T-helper 22 cell (primary cell): ENCODE results near the gene SRGAP1.
"Not testable (repeated sequence)": the region's sequence is repeated elsewhere in the genome, so short reads cannot be mapped to it uniquely, and the experiment has no call there.

Source experiments
- DNase-seq: peaks from one replicate; pipeline ENCODE4 v3.0.0-alpha.2; 2020; ENCODE audit warnings: low read depth

Gene SRGAP1

GRCh38 chr12:64053117-64053516 lies 208.6 kb downstream of the SRGAP1 start:
- DNase-seq: no peak

- no peak for DNase-seq
These were observed 209.6 kb downstream of the SRGAP1 start for GRCh38 chr12:64054079-64054520.

- DNase-seq: no peak
These were observed 212.2 kb downstream of the SRGAP1 start for GRCh38 chr12:64056741-64057140.

GRCh38 chr12:64057706-64058105 lies 213.2 kb downstream of the SRGAP1 start:
- DNase-seq: no peak

- DNase-seq: no peak
These were observed 214.2 kb downstream of the SRGAP1 start for GRCh38 chr12:64058541-64059265.

- no peak for DNase-seq
These were observed 215.2 kb downstream of the SRGAP1 start for GRCh38 chr12:64059685-64060084.

- DNase-seq: no peak
These were observed 217.4 kb downstream of the SRGAP1 start for GRCh38 chr12:64061868-64062375.

- no peak for DNase-seq
These were observed 218.6 kb downstream of the SRGAP1 start for GRCh38 chr12:64063121-64063520.

- no peak for DNase-seq
These were observed 219.7 kb downstream of the SRGAP1 start for GRCh38 chr12:64064240-64064639.

- no peak for DNase-seq
These were observed 220.2 kb downstream of the SRGAP1 start for GRCh38 chr12:64064706-64065105.

GRCh38 chr12:64065881-64066451 lies 221.5 kb downstream of the SRGAP1 start:
- no peak for DNase-seq

- DNase-seq: no peak
These were observed 222.3 kb downstream of the SRGAP1 start for GRCh38 chr12:64066776-64067175.

- DNase-seq: no peak
These were observed 226.0 kb downstream of the SRGAP1 start for GRCh38 chr12:64070454-64070853.

GRCh38 chr12:64072916-64073575 lies 228.5 kb downstream of the SRGAP1 start:
- no peak for DNase-seq

- not testable (repeated sequence) for DNase-seq
These were observed 232.1 kb downstream of the SRGAP1 start for GRCh38 chr12:64076565-64076964.

- DNase-seq: no peak
These were observed 233.4 kb downstream of the SRGAP1 start for GRCh38 chr12:64077922-64078321.

GRCh38 chr12:64080319-64081007 lies 236.0 kb downstream of the SRGAP1 start:
- no peak for DNase-seq

- DNase-seq: no peak
These were observed 236.5 kb downstream of the SRGAP1 start for GRCh38 chr12:64081008-64081404.

GRCh38 chr12:64082116-64082515 lies 237.6 kb downstream of the SRGAP1 start:
- DNase-seq: no peak

GRCh38 chr12:64082866-64083268 lies 238.4 kb downstream of the SRGAP1 start:
- no peak for DNase-seq

GRCh38 chr12:64083285-64084210 lies 239.0 kb downstream of the SRGAP1 start:
- no peak for DNase-seq
